ENCODE data around the gene FHIT.
"Not testable (repeated sequence)": the region's sequence is repeated elsewhere in the genome, so short reads cannot be mapped to it uniquely, and the experiment has no call there.

Gene FHIT

DNA sequence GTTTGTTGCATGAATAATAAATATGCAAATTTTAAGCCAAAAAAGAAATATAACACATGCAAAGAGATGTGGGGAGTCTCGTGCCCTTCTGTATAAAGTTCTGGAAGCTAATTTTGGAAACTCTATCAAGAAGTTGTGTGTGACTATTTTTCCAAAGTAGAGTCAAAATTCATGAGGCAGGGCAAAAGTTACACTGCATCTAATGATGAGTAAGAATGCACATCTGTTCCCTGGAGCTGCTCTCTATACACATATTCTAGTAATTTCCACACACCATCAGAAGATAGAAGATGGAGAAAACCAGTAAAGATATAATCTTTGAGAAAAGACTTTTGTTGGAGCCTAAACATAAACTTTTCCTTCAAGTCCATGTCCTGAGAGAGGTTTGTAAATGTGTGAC is 199.6 kb downstream of the FHIT start:
- no peak for DNase-seq

DNA sequence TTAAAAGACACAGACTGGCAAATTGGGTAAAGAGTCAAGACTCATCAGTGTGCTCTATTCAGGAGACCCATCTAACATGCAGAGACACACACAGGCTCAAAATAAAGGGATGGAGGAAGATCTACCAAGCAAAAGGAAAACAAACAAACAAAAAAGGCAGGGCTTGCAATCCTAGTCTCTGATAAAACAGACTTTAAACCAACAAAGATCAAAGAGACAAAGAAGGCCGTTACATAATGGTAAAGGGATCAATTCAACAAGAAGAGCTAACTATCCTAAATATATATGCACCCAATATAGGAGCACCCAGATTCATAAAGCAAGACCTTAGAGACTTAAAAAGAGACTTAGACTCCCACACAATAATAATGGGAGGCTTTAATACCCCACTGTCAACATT is 206.1 kb downstream of the FHIT start:
- not testable (repeated sequence) for DNase-seq

DNA sequence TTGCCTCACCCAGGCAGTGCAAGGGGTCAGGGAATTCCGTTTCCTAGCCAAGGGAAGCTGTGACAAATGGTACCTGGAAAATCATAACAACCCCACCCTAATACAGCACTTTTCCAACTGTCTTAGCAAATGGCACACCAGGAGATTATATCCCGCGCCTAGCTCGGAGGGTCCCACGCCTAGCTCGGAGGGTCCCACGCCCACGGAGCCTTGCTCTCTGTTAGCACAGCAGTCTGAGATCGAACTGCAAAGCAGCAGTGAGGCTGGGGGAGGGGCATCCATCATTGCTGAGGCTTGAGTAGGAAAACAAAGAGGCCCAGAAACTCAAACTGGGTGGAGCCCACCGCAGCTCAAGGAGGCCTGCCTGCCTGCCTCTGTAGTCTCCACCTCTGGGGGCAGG is 208.1 kb downstream of the FHIT start:
- no peak for DNase-seq

DNA sequence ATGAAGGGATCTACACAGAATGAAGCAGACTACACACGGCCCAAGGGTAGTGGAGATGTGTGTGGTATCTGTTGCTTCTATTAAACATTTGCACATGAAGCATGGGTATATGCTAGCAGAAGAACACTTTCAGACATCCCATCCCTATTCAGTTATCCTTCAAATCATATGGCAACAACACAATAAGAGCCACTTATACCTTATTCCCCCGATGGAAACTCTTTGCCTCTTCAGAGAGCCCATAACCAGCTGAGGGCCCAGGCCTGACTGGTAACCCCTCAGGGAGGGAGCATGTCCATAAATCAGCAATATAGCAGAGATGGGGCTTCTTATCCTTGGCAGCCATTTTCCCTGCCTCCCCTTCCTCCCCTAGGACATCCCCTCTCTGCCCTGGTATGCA is 210.6 kb downstream of the FHIT start:
- no peak for DNase-seq

DNA sequence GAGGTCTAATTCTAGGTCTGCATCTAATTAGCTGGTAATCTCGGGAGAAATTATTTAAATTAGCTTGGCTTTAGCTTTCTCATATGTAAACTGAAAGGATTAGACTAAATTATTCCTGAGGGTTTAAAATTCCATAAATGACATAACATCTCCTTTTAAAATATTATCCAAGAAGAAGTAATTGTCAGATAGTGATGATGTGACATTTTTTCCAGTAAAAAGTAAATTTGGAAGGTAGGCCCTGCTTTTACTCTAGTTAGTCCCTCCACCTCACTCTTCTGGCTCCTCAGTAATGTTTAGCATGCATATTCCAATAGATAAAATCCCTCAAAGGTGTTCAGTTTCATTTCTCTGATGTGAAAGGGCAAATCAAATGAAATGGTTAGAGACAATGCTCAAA is 215.7 kb downstream of the FHIT start:
- DNase-seq: no peak

DNA sequence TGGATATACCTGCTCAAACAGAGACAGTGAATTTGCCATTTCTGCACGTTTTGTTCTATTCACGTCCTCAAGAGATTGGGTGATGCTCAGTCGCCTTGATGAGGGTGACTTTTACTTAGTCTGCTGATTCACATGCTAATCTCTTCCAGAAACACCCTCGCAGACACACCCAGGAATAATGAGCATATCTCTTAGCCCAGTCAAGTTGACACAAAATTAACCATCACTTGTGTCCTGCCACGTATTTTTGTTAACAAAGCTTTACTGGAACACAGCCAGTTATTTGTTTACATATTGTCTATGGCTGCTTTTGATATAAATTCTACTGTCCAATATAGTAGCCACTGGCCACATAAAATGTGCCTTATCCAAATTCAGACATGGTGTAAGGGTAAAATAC is 218.3 kb downstream of the FHIT start:
- DNase-seq: no peak

DNA sequence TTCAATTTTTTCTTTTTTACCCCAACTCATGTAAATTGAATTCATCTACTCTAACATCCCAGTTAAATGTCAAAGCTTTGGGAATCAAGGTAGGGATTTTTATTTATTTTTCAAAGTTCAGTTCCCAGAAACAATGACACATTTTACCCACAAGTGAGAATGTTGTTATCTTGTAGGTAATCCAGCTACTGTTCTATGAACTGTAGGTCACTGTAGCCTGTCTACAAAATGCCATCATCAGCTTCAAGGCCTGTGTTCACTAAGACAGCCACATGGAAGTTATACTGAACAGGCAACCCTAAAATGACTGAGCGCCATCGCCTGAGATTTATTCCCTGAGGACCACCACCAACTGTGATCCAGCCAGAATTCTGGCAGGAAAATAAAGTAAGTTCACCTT is 219.7 kb downstream of the FHIT start:
- no peak for DNase-seq

DNA sequence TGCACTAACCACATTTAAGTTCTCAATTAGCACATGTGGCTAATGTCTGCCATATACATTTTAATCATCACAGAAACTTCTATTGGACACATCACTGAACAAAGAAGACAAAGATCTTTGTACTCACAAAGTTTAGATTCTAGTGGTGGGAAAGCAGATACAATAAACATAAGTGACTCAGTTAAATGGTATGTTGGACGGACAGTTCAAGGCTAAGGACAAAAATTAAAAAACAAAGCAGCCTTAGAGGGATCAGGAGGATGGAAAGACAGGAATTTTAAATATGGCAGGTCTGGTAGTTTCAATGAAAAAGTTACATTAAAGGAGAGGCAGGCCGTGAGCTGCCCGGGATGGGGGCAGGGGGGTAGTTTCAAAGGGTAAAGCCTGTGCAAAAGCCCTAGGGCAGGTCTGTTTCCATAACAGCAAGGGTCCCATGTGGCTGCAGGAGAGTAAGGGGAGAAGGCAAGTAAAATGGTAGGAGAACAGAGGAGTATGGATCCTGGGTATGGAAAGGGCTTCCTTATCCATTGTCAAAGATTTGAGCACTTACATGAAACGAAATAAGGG is 220.7 kb downstream of the FHIT start:
- DNase-seq: no peak

DNA sequence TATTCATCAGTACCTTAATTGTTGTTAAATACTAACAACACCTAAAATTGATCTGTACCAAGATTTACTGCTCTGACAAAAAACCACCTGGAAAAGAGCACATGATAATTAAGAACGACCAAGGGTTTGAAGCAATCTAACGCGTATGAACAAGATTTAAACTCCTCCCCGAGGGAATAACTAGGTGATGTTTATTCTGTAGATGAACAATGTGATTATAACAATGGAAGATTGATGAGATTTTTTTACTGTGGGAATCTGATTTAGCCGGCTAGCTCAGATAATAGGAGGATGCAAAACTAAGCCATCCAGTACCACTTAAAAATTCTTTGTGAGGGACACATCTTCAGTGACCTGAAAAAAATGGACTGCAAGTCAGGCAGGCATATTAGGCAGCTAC is 222.1 kb downstream of the FHIT start:
- DNase-seq: no peak

DNA sequence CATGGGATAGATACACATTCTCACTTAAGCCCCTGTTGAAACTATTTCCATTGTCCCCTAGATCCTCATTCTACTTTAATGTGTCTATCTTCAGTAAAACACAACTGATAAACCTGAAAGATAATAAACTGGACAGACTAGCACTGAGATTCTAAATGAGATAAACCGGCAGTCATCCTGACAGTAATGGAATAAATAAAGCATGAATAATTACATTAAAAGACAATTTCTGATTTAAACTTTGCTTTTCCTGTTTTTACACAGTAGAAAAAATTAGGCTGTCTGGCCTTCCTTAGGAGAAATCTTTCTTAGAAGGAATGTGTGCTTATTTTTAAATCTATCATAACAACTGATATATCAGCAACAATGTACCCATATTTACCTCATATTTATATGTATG is 232.4 kb downstream of the FHIT start:
- DNase-seq: no peak

DNA sequence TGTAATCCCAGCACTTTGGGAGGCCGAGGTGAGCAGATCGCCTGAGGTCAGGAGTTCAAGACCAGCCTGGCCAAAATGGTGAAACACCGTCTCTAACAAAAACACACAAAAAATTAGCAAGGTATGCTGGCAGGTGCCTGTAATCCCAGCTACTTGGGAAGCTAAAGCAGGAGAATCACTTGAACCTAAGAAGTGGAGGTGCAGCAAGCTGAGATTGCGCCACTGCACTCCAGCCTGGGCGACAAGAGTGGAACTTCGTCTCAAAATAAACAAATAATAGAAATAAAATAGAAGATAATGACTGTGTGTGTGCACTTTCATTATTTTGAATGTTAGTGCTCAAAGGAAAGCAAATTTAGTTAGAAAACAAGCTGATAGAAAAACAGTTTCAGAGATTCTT is 234.2 kb downstream of the FHIT start:
- DNase-seq: not testable (repeated sequence)

DNA sequence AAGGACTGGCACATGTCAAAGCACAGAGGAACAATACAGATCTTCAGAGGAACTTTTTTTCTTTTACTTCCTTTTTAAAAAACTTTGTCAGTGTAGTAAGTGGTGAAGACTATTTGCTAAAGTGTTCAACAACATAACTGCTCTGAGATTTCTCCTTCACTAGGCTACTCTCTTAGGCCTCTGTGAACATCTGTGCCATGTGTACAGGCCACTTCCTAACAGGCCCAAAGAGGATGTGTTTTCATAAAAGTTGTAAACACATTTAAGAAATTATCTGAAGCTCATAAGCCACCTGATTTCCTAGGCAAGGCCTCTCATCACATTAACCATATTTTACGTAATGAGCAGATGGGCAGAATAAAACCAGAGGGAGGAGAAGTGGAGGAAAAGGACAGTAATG is 235.4 kb downstream of the FHIT start:
- DNase-seq: no peak

DNA sequence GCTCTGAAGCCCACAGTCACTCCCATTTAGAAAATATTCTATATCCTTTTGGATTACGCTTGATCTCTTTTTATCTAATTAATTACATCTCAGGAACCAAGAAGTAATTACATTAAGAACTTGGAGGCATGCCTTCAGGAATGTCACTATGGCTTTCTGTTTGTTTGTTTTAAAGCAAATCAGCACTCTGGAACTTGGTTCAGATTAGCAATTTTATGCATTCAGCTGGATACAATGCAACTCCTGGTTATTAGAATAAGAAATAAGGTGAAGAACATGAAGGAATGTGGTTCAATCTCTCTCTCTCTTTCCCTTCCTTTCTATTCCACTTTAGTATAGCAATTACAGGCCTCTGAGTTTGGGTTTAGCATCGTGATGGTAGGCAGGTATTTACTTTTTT is 235.8 kb downstream of the FHIT start:
- DNase-seq: no peak

DNA sequence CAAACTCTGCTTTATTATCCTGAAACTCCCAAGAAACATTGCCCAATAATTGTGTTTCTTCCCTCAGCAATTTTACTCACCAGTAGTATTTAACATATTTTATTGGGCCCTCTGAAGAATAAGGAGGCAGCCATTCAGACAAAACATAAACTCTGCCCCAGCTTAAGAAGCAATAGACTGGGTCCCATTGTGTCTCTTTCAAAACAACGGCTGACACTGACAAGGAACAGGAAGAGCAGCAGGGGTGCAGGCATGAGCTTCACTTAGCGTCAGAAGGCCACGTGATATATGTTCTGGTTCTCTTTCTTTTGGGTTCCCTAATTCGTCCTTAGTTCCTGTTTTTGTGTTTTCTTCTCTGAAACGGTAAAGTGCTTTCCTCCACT is 242.3 kb downstream of the FHIT start:
- DNase-seq: no peak

DNA sequence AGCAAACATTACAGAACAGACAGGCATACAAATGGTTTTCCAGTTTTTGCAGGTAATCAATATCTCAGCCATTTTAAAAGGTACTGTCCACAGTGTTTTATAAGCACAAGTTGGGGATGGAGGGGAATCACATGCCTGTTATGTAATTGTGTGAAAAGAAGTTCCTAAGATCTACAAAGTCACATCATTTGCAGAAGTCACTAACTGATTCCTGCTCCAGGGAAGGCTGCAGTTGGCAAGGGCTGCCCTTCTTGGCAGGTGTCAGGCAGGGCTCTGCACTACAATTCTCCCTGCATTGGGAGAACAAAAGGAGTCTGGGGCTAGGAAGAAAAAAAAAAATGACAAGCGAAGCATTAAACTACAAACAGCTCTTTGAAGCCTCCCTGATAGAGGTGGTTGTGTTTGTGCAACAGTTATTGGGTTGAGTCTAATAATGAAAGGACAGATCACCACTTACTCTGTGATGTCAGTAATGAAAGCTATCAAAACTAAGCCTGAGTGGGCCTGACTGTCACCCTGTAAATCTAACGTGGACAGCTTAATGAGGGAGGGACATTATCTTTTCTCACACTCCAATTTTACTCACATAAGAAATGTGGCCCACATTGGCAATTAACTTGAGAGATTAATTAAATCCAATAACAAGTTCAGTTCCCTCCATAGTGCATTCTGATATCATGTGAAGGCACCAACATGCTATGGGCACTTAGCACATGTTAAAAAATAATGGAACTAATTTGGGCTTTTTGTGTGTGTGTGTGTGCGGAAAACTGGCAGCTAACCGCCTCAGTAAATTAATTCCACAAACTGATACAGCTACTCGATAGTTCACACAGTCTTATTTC is 242.9 kb downstream of the FHIT start:
- no peak for DNase-seq

DNA sequence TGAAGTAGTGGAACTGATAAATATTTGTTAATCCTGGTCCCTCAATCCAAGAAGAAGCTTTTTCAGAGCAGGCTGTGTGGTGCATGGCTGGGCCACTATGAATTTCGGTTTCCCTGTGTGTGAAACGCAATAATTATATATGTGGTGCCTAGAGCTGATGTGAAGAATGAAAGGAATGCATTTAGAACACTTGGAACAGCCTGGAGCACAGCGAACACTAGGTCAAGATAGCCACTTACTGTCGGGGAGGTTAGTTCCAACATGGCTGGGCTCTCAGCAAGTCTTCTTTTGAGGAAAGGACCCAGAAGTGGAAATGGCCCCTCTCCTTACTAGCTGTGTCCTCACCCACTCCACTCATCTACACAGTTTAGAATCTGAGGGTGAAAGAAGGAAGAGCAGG is 245.7 kb downstream of the FHIT start:
- DNase-seq: no peak

DNA sequence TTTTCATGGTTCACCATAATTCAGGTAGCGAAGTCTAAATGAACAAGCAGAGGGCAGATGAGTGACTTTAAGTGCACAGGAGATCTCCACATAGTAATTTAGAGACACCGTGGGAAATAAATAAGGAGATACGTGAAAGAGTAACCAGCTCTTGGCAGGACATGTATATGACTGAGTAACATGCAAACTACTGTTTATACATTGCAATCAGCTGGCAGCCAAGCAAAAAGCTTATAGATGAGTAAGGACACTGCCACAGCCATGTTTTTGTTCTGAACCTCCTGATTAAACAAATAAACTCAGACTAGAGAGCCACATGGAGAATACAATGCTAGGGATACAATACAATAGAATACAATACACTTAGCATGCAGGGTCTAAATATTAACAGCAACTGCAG is 252.4 kb downstream of the FHIT start:
- DNase-seq: no peak

DNA sequence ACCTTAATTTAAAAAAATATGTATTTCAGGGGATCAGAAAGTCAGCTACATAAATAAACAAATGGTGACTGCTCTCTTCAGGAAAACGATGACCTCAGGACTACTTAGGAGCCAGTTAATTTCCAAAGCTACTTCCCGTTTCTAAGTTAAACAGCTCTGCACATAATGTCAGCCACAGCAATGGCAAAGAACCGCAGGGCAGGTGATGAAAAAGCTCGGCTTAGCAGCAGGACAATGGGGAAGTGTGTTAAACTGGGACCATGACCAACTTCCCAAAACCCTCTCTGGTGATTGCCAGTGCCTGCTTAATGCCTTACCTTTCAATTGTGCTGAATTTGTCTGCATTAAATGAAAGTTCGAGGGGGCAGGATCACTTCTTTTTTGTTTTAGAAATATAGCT is 258.9 kb downstream of the FHIT start:
- no peak for DNase-seq

DNA sequence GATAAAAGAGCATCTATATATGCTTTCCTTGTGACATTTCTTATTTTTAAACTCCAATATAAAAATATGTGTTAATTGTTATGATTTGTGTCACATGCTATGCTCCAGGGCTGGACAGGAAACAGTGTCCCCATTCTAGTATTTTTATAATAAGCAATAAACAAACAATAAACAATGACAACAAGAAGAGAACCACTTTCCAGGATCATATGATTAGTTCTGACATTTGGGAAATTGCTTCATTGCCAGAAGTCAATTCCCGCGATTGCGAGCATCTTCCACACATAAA is 260.9 kb downstream of the FHIT start:
- DNase-seq: no peak

DNA sequence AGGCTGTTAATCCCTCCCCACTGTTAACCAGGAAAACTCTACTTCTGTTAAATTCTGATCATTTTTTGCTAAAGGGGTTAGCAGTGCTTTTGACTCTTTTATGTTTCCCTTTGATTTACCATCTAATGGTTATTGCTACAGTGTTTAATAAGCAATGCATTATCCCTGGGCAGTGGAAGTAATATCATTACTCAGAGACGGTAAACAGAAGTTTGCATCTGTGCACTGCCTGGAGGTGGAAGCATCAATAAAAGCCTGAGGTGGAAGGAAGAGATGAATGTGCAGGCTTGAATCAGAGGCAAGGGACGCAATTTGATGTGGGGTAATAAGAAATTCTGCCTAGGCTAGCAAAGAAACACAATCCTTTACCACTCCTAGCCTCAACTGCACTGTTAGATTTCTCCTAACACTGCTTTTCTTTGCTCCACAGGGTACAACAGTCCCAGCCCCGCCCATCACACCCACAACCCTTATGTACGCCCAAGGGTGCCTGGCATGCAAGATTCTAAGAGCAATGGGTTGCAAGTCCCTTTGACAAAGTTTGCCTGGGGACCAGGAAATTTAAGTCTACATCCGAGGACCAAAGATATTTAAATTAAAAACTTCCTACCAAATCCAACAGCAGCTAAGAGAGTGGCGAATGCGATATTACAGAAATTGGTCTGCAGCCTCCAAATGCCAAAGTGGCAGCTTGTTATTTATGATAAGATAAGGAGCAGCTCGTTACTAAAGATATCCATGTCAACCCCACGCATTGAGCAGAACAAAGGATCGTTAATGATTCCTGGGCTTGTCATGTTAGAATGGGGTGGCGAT is 261.4 kb downstream of the FHIT start:
- DNase-seq: no peak

DNA sequence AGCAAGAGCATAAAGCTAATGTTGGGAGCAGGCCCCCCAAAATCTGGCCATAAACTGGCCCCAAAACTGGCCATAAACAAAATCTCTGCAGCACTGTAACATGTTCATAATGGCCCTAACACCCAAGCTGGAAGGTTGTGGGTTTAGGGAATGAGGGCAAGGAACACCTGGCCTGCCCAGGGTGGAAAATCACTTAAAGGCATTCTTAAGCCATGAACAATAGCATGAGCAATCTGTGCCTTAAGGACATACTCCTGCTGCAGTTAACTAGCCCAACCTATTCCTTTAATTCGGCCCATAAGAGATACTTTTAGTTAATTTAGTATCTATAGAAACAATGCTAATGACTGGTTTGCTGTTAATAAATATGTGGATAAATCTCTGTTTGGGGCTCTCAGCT is 264.1 kb downstream of the FHIT start:
- DNase-seq: not testable (repeated sequence)

DNA sequence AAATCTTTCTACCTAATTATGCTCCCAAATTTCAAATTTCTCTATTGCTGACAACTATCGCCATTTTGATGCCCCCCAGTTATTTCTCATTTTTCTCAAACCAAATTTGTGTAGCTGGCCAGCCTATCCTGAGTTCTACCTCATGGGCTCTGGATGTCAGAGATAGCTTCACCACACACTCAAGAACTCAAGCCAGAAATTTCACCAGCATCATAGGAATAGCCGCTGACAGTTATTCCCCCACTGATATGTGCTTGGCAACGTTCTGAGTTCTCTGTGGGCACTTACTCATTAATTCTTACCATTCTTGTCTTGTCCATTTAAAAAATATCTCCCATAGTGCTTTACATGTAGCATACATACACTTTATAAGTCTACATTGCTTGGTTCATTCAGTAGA is 264.7 kb downstream of the FHIT start:
- no peak for DNase-seq

DNA sequence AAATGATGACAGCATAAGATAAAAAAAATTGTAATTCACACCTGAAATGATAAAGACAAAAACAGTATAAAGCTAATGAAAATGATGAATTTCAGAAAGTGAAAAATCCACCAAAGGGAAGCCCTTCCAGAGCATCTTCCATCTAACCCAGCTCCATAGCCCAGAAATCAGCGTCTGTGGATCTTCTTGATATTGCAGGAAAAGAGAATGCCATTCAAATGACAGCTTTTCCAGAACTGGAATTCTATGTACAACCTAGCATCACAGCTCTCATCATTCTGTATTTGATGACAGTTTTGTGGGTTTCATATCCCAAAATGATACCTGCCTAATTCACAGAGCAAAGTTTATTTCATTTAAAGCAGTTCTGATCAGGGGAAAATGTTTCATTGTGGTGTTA is 267.3 kb downstream of the FHIT start:
- DNase-seq: no peak

DNA sequence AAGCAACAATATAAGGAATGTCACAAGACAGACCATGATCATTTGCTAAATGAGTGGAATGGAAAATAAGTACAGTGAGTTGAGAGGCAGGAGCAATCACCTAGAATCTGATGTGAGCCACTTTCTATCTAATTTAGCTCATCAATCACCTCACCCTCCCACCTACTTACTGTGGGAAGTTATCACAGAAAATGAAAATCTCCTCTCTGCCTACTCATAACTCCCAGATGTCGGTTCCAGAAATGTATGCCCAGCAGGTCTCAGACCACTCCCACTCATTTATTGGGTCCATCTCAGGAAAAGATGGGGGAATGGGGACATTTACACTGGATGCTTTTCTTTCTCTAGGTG is 270.9 kb downstream of the FHIT start:
- DNase-seq: no peak

Data from NCI-H2107 (cell line).